ENCODE measurements around the gene TBC1D22A.

- TF ChIP-seq GATA2 (CRISPR knock-in tag; IDR thresholded peaks at IDR 0.05) (no peak), JUND (IDR thresholded peaks at IDR 0.05) (no peak), TAF1 (IDR thresholded peaks at IDR 0.05; ENCODE audit: borderline replicate concordance, low read depth, low read length) (no peak), REST (IDR thresholded peaks at IDR 0.05; ENCODE audit: low read depth, low read length) (no peak), TCF12 (IDR thresholded peaks at IDR 0.05) (no peak), EP300 (IDR thresholded peaks at IDR 0.05; ENCODE audit: borderline replicate concordance in 1 of 2, low read depth in 1 of 2, low read length in 1 of 2) (no peak), ZBTB33 (IDR thresholded peaks at IDR 0.05; ENCODE audit: borderline replicate concordance, low read depth) (no peak), CTCF (IDR thresholded peaks at IDR 0.05) (no peak), USF2 (IDR thresholded peaks at IDR 0.05; ENCODE audit: borderline replicate concordance, low read depth, low read length) (no peak), MAX (IDR thresholded peaks at IDR 0.05; ENCODE audit: low read depth) (no peak), POLR2AphosphoS5 (IDR thresholded peaks at IDR 0.05; ENCODE audit: low read depth, low read length) (no peak), SIN3A (IDR thresholded peaks at IDR 0.05; ENCODE audit: borderline replicate concordance, low read depth, low read length) (no peak), YY1 (IDR thresholded peaks at IDR 0.05; ENCODE audit: low read depth) (no peak)
Measured at GRCh38 chr22:46969961-46970360, 207.5 kb downstream of the TBC1D22A start.
